GM12873 (cell line): Measurements from ENCODE around the gene TMEM121.

Experiments used
- TF ChIP-seq, protein P1 (sequence below): IDR thresholded peaks from 2 replicates; pipeline ENCODE4 v1.5.1; 2012; ENCODE audit warnings: low read depth, mild to moderate bottlenecking, moderate library complexity, low read length, control low read depth; ENCODE audit not compliant: insufficient read depth; ENCODE audit errors: missing control alignments

TMEM121 gene

DNA sequence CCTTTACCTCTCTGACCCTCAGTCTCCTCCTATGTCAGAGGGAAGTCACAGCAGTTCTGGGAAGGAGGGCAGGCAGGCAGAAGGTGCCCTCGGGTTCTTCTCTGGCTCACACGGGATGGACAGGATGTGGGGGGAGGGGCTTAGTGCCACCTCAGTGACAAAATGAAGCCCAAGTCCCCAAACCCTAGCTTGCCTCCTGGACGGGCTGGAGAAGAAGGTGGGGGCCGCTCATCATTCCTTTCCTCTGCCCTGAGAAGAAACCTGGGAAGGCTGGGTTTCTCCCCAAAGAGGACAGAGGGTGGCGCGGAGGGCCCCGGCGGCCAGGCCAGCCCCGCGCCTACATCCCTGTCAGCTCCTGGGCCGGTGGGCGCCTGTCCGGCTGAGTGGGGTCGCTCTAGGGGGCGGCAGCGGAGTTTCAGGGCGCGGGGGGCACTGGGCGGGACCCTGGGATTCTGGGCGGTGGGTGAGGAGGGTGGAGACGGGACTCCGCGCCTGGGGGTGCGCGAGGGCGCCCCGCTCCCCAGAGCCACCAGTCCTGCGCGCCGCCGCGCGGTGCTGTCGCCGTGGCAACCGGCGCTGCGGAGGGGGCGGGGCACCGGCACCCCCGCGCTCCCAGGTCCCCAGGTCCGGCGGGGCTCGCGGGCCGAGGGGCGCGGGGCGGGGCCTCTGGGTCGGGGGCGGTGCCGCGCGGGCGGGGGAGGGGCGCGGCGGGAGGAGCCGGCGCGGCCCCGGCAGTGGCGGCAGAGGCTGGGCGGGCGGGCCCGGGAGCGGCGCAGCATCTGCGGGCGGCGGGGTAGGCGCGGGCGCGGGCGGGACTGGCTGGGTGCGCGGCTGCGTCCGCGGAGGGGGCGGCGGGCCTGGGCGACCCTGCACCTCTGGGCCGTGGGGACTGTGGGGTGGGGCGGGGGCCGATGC lies at the start of gene TMEM121:
Gene TMEM121, plus strand, starts transcription at position 723 of the 915 bp plus-strand sequence. CDS start 2,252 bp downstream, outside the sequence.
- TF ChIP-seq, protein P1, sequence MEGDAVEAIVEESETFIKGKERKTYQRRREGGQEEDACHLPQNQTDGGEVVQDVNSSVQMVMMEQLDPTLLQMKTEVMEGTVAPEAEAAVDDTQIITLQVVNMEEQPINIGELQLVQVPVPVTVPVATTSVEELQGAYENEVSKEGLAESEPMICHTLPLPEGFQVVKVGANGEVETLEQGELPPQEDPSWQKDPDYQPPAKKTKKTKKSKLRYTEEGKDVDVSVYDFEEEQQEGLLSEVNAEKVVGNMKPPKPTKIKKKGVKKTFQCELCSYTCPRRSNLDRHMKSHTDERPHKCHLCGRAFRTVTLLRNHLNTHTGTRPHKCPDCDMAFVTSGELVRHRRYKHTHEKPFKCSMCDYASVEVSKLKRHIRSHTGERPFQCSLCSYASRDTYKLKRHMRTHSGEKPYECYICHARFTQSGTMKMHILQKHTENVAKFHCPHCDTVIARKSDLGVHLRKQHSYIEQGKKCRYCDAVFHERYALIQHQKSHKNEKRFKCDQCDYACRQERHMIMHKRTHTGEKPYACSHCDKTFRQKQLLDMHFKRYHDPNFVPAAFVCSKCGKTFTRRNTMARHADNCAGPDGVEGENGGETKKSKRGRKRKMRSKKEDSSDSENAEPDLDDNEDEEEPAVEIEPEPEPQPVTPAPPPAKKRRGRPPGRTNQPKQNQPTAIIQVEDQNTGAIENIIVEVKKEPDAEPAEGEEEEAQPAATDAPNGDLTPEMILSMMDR: no peak

DNA sequence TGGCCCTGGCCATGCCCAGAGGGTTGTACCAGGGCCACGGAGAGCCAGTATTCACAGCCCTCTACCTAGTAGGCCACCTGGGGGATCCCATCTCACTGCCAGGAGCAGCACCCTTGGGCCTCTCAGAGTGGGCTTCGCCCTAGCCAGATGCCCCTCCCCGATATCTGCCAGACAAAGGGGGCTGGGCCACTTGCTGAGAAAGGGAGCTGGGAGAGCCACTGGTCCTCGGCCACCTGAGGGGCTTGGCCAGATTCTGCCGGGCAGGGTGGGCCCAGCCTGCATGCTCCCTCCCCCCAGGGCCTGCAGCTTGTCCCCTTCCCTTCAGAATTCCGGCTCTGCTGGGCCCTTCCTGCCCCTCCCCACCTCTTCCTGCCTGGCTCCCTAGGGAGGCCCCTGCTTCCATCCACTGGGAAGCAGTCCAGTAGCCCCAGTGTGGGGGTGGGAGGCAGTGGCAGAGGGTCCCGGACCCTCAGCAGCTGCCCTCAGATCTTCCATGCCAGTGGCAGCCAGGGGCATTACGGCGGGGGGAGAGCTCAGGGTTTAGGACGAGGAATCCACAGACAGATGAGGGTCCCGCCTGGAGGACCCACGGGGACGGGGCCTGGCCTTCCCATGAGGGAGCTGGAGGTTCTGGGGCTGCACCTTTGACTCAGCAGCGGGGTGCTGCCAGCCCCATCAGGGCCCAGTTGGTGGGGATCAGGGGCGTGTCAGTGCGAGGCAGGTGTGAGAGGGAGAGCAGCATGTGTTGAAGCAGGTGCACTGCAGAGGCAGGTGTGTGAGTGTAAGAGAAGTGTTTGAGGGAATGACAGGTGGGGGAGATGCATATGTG lies 49.3 kb upstream of the TMEM121 start:
- TF ChIP-seq, protein P1: no peak

- TF ChIP-seq, protein P1: no peak
Observed at GRCh38 chr14:105477660-105478397, 48.6 kb upstream of the TMEM121 start.

- TF ChIP-seq, protein P1: no peak
Observed at GRCh38 chr14:105478398-105479251, 47.8 kb upstream of the TMEM121 start.

DNA sequence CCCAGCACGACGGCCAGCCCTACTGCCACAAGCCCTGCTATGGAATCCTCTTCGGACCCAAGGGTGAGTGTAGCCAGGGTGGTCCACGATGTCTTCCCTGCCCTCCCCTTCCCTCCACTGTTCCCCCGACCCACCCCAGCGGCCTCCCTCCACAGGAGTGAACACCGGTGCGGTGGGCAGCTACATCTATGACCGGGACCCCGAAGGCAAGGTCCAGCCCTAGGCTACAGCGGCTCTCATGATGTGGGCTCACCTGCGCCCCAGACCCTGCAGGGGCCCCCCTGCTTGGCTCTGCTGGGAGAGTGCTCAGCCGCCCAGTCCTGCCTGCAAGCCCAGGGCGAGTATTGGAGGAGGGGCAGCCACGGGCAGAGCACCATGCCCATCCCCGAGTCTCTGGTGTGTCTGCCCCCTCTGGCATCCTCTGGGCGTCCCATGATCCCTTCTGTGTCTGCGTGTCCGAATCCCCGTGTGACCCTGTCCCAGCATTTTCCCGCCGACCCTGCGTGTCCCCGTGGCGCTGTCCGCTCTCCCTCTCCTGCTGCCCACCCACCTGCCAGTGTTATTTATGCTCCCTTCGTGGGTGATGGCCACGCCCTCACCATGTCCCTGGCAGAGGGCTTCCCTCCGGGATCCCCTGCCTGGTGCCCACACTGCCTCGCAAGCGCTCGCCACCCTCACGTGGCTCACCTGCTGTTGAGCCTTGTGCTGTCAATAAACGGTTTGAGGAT lies 46.8 kb upstream of the TMEM121 start:
- TF ChIP-seq, protein P1: no peak

DNA sequence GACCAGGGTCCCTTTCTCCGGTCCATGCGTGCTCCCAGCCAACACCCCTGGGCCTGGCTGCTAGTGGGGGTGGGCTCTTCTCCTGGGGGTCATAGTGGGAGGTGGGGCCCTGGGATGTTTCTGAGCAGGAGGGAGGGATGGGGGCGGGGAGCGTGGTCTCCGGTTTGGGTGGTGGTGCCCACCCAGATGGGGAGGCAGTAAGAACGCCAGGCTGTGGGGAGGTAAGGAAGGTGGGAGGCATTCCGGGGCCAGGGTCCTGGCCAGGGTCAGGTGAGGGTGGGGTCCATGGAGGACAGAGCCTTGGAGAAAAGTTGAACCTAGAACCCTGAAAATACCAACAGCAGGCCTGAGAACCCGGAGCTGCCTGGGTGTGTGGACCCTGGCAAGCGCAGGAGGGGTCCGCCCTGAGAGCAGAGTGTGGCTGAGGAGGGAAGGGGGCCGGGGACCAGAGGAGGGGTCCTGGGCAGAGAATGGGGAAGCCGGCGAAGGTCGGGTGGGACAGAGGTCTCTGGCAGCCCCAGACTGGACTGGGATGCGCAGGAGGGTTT lies 46.1 kb upstream of the TMEM121 start:
- TF ChIP-seq, protein P1: no peak
